Activated T-helper 2 cell treated with anti-CD3 and anti-CD28 coated beads, Interferon-gamma antibody, Interleukin-2, Interleukin-4, amounts not matched to agents 10 μg/mL and 5 μg/mL and 100 μg/mL, durations not matched to agents 14 hours and 24 hours and 36 hours (primary cell): ENCODE results near the gene TBRG4. TPM values are rescaled to one million over a fixed set of nuclear protein-coding genes. Genes with fewer than 3 reads are reported as not detected.

ENCODE experiments used
- DNase-seq: peaks from one replicate; pipeline ENCODE4 v3.0.0; 2021; ENCODE audit warnings: low spot score
- H3K27ac Mint-ChIP-seq: one replicate; pipeline ENCODE4 v1.8.0; 2021; ENCODE audit warnings: mixed read lengths
- H3K27me3 Mint-ChIP-seq: one replicate; pipeline ENCODE4 v1.8.0; 2021; ENCODE audit warnings: low read depth, mixed read lengths
- H3K36me3 Mint-ChIP-seq: one replicate; pipeline ENCODE4 v1.8.0; 2021; ENCODE audit warnings: low read depth, mixed read lengths
- H3K4me1 Mint-ChIP-seq: one replicate; pipeline ENCODE4 v1.8.0; 2021; ENCODE audit warnings: low read depth, mixed read lengths
- H3K4me3 Mint-ChIP-seq: one replicate; pipeline ENCODE4 v1.8.0; 2021; ENCODE audit warnings: low read depth, mild to moderate bottlenecking, moderate library complexity, mixed read lengths
- H3K9me3 Mint-ChIP-seq: one replicate; pipeline ENCODE4 v1.8.0; 2021; ENCODE audit warnings: mixed read lengths
- intact Hi-C: fragments of 100-400 bp; cut with micrococcal nuclease; formaldehyde crosslinking; loops from one replicate; pipeline ENCODE4 v1.15.1; 2023
- total RNA-seq: library from RNA; stranded (reverse); gene quantifications from 2 replicates; pipeline ENCODE4 v1.2.3, GENCODE V29; 2022

Gene TBRG4
- total RNA-seq, 1 donor from 2014 or later: 180 TPM

DNA sequence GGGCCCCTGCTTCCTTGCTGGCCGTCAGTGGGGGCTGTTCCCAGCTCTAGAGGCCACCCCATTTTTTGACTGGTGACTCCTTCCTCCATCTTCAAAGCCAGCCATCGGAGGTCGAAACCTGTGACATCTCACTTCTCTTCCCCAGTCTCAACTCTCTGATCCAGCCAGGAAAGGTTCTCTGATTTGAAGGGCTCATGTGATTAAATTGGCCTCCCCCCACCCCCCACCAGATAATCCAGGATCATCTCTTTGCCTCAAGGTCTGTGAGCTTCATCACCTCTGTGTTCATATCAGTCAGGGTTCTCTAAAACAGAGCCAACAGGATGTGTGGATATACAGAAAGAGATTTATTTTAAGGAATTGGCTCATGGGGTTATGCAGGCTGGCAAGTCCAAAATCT, 40.5 kb upstream of the TBRG4 start:
- Mint-ChIP-seq H3K27me3 (peaks cover 24% of the 10 kb centered on the region), H3K4me1 (no peaks in the 10 kb centered on the region), H3K27ac (no peak overlapping the region), H3K36me3 (no peaks in the 10 kb centered on the region), H3K9me3 (no peaks in the 10 kb centered on the region), H3K4me3 (no peak overlapping the region)
- intact Hi-C loops: no loop called here
- DNase-seq: no peak

DNA sequence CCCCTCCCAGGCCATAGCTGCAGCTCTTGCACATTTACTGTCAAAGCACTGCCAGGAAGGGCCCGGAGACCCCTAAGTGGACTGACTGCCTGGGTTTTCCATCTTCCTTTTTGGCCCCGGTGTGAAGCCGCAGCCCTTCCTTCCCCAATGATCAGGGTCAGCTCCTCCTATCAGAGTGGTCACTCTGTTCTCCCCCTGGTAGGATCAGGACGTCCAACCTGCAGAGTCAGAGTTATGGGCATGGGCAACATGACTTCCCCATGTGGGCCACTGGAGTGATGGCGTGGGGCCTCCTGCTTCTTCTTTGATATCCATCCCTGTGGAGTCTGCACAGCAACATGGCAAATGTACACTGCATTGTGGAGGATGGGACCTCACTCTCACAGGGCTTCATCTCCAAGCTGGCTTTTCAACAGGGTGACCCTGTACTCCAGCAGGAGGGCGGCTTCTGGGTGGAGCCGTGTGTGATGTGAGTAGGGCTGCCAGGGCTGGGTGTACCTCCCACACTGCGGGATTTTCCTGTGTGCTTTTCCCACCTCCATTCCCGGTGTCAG, 39.7 kb upstream of the TBRG4 start:
- no peaks in the 10 kb centered on the region for H3K4me1 Mint-ChIP-seq
- H3K27ac Mint-ChIP-seq: no peak overlapping the region
- no peaks in the 10 kb centered on the region for H3K36me3 Mint-ChIP-seq
- no peak overlapping the region for H3K4me3 Mint-ChIP-seq
- peaks cover 18% of the 10 kb centered on the region for H3K27me3 Mint-ChIP-seq
- intact Hi-C loops: no loop called here
- no peaks in the 10 kb centered on the region for H3K9me3 Mint-ChIP-seq
- no peak for DNase-seq

DNA sequence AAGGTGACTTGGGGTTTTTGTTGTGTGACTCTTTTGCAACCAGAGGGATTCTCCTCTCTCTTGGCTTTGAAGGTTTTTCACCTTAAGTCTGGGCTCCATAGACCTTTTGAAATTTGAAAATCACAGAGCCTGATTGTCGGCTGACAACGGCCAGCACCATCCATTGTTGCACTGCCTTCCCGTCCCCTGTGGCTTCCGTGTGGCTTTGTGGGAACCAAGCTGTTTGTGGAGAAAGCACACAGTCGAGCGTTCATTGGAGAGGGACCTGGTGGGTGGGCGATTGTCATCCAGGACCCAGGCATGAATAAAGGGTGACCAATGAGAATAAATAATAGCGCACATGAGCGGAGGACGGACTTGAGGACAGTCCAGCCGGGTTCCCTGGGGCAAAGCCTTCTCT, 38.7 kb upstream of the TBRG4 start:
- intact Hi-C loops: no loop called here
- no peaks in the 10 kb centered on the region for H3K36me3 Mint-ChIP-seq
- H3K4me3 Mint-ChIP-seq: no peak overlapping the region
- DNase-seq: no peak
- no peak overlapping the region for H3K27ac Mint-ChIP-seq
- no peaks in the 10 kb centered on the region for H3K9me3 Mint-ChIP-seq
- no peaks in the 10 kb centered on the region for H3K4me1 Mint-ChIP-seq
- H3K27me3 Mint-ChIP-seq: peaks cover 16% of the 10 kb centered on the region

DNA sequence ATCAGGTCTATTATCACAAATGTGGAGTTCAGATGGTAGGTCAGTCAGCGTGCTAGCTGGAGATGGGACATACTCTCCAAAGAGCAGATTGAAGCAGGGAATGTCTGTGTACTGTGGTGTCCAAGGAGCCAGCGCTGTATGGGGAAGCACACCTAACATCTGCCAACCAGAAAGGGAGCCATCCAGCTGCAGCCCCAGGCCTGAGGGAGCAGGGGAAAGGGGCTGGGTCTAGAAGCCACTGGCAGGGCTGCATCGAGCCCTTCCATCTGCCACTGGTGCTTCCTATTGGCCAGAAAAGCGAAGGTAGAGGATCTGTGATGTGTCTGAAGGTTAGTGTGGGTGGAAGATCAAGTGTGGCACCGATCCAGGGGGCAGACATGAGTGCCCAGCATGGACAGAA, 38.1 kb upstream of the TBRG4 start:
- no peaks in the 10 kb centered on the region for H3K9me3 Mint-ChIP-seq
- DNase-seq: no peak
- intact Hi-C loops: no loop called here
- no peaks in the 10 kb centered on the region for H3K4me1 Mint-ChIP-seq
- H3K27me3 Mint-ChIP-seq: peaks cover 15% of the 10 kb centered on the region
- H3K27ac Mint-ChIP-seq: no peak overlapping the region
- H3K36me3 Mint-ChIP-seq: no peaks in the 10 kb centered on the region
- H3K4me3 Mint-ChIP-seq: no peak overlapping the region

DNA sequence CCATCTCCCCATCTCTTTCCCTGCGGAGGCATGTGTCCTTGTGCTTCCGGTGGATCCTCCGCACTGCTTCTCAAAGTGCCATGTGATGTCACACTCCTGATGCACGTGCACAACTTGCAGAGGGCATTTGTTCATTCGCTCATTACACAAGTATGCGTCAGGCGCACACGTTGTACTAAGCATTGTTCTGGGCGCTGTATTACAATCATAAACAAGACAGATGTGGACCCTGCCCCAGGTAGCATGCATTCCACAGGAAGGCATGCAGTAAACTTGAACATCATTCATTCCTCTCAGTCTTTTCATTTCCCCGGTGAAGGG, 37.1 kb upstream of the TBRG4 start:
- intact Hi-C loops: no loop called here
- H3K9me3 Mint-ChIP-seq: no peaks in the 10 kb centered on the region
- H3K4me1 Mint-ChIP-seq: no peaks in the 10 kb centered on the region
- H3K27me3 Mint-ChIP-seq: peaks cover 22% of the 10 kb centered on the region
- no peak overlapping the region for H3K4me3 Mint-ChIP-seq
- H3K36me3 Mint-ChIP-seq: no peaks in the 10 kb centered on the region
- H3K27ac Mint-ChIP-seq: no peak overlapping the region
- DNase-seq: no peak

DNA sequence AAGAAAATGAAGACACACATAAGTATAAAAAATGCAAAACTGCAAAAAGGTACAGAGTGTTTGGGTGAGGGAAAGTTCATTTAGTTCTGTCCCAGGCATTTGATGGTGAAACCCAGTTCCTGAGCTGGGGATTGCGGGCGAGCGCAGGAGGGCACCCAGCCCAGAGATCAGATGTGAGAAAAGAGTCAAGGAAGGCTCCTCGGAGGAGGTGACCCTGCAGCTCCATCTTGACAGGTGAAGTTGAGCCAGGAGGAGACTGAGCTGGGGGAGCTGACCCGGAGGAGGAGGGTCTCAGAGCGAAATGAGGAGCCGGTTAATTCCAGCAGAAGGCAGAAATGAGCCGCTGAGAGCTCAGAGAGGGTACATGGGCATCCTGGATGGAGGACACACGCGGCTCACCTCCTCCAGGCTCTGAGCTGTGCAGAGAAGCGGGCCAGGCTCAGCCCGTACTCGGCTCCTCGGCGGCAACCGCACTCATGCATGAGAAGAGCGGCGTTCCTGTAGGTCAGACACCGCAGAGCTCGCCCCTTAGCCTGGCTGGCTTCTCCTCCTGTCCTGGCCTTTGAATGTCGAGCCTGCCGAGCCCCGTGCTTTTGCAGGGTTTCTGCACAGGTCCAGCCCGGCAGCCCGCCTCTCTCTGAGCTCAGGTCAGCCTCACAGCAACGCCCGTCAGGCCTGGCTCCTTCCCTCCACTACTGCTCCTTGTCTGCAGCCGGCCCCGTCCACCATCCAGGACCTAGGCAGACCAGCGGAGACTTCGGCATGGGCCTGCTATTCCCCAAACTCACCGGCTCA, 36.6 kb upstream of the TBRG4 start:
- Mint-ChIP-seq H3K4me3 (no peak overlapping the region), H3K27me3 (peaks cover 24% of the 10 kb centered on the region), H3K4me1 (no peaks in the 10 kb centered on the region), H3K27ac (no peak overlapping the region), H3K36me3 (no peaks in the 10 kb centered on the region), H3K9me3 (no peaks in the 10 kb centered on the region)
- intact Hi-C loops: no loop called here
- no peak for DNase-seq

DNA sequence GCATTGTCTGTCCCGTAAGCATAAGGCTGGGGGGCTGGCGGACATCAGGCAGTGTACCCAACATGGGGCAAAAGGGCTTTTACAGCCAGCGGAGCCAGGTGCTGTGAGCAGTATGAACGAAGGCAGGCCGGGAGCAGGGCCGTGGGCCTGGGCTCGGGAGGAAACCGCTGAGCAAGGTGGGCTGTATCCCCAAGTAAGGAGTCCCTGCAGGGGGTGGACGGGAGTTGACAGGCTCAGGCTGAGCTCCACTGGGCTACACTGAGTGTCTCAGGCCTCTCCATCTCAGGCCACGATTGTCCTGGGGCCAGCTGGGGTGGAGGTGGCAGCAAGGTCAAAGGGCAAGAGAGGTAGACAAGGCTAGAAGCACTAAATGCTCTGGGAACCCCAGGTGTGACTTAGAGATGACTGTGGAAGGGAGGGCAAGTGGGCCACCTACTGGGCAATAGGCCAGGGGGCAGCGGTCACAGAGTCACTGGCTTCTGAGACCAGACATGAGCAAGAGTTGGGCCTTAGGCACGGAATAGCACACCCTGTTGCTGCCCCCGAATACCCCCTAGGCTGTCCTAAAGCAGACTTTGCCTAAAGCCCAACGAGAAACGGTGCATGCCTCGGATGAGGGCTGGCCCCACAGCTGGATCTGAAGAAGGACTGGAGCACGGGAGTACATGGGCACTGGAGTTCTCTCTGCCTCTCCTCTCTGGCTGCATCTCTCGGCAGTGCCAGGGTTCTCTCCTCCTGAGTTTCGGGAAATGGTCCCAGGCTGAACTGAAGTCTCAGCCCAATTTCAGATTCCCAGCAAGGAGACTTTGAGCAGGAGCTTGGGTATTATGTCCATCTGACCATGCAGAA, 35.3 kb upstream of the TBRG4 start:
- DNase-seq: no peak
- Mint-ChIP-seq H3K27me3 (peaks cover 29% of the 10 kb centered on the region), H3K4me3 (no peak overlapping the region), H3K9me3 (no peaks in the 10 kb centered on the region), H3K4me1 (no peaks in the 10 kb centered on the region), H3K36me3 (no peaks in the 10 kb centered on the region), H3K27ac (no peak overlapping the region)
- intact Hi-C loops: no loop called here

DNA sequence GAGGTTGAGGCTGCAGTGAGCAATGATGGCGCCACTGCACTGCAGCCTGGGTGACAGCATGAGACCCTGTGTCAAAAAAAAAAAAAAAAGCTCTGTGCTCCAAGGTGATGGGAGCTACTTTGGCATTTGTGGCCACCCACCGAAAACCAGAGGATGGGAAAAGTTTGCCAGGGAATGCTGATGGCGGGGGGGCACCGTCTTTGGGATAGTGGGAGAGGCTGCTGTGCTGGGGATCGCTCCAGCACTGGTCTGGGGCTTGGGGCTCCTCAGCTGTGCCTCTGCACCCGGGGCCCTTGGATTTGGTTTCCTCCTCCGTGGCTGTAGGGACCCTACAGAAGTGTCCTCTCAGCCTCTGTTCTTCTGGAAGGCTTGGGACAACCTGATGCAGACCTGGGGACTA, 34.4 kb upstream of the TBRG4 start:
- Mint-ChIP-seq H3K27ac (no peak overlapping the region), H3K4me1 (no peaks in the 10 kb centered on the region), H3K4me3 (no peak overlapping the region), H3K36me3 (no peaks in the 10 kb centered on the region), H3K9me3 (no peaks in the 10 kb centered on the region), H3K27me3 (peaks cover 26% of the 10 kb centered on the region)
- intact Hi-C loops: no loop called here
- no peak for DNase-seq

DNA sequence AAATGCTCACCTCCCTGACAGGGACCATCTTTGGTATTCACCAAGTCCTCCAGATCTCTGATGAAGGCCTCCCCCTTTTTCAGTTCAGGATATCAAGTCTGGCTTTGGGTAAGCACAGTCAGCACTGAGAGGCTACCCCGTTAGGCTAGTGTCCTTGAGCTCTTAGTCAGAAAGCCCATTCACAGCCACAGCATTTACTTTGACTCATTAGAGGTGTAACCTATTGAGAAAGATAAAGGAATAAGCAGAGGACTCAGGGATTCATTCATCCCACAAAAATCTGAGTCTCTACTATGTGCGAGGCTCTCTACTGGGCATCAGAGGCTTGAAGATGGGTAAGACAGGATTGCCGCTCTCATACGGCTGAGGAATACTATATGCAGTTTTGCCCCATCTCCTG, 32.1 kb upstream of the TBRG4 start:
- Mint-ChIP-seq H3K27ac (no peak overlapping the region), H3K9me3 (no peaks in the 10 kb centered on the region)
- DNase-seq: no peak

DNA sequence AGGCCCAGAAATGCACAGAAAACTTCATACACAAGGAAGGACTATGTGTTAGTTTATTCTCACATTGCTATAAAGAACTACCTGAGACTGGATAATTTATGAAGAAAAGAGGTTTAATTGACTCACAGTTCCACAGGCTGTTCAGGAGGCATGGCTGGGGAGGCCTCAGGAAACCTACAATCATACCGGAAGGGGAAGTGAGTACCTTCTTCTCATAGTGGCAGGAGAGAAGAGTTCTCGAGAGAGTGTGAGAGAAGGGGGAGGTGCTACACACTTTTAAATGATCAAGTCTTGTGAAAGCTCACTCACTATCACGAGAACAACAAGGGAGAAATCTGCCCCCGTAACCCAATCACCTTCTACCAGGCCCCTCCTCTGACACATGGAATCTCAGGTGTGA, 29.3 kb upstream of the TBRG4 start:
- no peaks in the 10 kb centered on the region for H3K36me3 Mint-ChIP-seq
- H3K9me3 Mint-ChIP-seq: no peaks in the 10 kb centered on the region
- intact Hi-C loops: no loop called here
- peaks cover 31% of the 10 kb centered on the region for H3K27me3 Mint-ChIP-seq
- H3K4me1 Mint-ChIP-seq: peaks cover 16% of the 10 kb centered on the region
- H3K27ac Mint-ChIP-seq: no peak overlapping the region
- no peak for DNase-seq
- H3K4me3 Mint-ChIP-seq: no peak overlapping the region

More for the DNA sequence above, 32.1 kb upstream of the TBRG4 start:
- Mint-ChIP-seq H3K36me3 (no peaks in the 10 kb centered on the region), H3K4me1 (no peaks in the 10 kb centered on the region), H3K27me3 (peaks cover 30% of the 10 kb centered on the region), H3K4me3 (no peak overlapping the region)
- intact Hi-C loops: no loop called here

DNA sequence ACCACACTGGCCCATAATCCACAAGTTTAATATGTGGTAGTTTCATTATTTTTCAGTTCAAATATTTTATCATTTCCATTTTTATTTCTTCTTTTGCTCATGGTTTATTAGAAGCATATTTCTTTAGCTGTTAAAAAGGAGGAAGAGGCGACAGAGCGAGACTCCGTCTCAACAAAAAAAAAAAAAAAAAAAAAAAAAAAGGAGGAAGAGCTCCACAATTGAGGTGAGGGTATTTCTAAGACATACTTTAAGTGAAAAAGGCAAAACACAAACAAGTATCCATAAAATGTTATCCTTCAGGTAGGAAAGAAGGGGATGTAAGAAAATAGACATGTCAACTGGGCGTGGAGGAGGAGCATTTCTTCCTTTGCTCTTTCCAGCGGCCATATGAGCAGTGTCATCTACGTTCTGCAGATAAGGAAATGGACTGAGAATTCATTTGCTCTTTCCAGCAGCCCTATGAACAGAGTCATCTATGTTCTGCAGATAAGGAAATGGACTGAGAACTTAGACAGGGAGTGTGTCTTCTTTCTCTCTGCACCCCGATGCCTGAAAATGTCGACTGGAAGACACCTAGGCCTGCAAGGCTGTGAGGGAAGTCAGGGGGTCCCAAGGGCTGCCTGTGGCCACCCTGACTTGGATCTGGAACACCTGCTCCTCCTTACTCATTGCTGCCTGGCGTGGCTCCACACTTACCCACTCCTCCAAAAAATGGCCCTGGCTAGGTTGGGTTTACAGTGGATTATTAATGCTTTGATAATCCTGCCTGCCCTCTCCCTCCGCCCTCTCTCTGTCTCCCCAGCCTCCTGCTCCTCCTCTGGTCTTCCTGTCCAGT, 27.2 kb upstream of the TBRG4 start:
- Mint-ChIP-seq H3K4me1 (peaks cover 16% of the 10 kb centered on the region), H3K9me3 (no peaks in the 10 kb centered on the region), H3K27ac (no peak overlapping the region), H3K27me3 (peaks cover 21% of the 10 kb centered on the region), H3K4me3 (no peak overlapping the region), H3K36me3 (no peaks in the 10 kb centered on the region)
- no peak for DNase-seq
- intact Hi-C loops: no loop called here

DNA sequence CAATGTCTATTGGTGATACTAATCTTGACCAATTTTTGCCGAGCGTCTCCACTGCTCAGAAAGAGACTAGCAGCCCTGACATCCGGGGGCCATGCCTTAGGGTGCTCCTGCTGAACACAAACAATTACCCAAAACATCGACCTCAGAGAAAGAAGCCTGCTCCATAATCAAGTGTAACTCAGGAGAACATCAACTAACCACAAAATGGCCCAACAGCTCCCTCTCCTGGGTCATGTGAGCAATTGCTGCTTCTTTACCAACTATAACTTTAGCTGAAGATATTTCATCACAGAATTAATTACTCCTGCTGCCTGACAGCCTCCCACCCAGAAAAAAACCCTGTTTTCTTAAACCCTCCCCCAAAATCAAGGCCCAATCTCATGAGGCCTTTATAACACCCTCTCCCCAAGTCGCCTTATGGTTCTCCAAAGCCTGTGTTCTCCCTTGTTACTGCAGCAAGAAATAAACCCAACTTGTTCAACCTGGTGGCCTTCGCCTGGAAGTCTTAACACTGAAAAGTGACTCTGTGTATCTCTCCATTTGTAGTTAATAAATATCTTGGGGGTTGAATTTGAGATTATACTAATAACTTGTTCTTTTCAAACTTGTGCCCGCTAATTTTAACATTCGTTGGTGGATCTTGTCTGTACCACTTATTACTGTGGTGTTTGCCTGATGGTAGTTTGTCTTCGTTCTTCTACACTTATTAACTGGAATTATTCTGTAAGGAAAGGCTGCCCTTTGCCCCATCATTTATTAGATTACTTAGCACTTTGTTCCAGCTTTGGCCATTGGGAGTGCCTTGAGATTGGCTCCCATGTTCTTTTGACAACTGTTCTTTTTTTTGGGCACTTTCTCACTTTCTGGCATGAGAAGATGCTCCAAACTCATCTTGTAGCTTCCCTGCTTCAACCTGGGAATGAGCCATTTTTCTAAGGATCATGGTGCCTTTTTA, 24.9 kb upstream of the TBRG4 start:
- Mint-ChIP-seq H3K9me3 (no peaks in the 10 kb centered on the region), H3K27me3 (peaks cover 15% of the 10 kb centered on the region), H3K36me3 (no peaks in the 10 kb centered on the region), H3K4me1 (peaks cover 16% of the 10 kb centered on the region), H3K4me3 (no peak overlapping the region), H3K27ac (no peak overlapping the region)
- intact Hi-C loops: loop anchor here (1.0 to 2.0 kb wide), 3 partner anchors 158 to 279 kb away; partner anchors contain the start of genes MYO1G and PURB
- peak; percentile 52 for DNase-seq
